COLO668 (cell line): ENCODE data around the gene NAXD.
"Not testable (repeated sequence)": the region's sequence is repeated elsewhere in the genome, so short reads cannot be mapped to it uniquely, and the experiment has no call there.

Experiments used
- DNase-seq: peaks from one replicate; lab custom pipeline; 2025; ENCODE audit not compliant: unreplicated experiment; lab: John Stamatoyannopoulos, UW

Gene NAXD

GRCh38 chr13:110593430-110594130 is 21.8 kb upstream of the NAXD start:
- DNase-seq, result peak; percentile 29

- no peak for DNase-seq
Observed at GRCh38 chr13:110597041-110597689, 18.2 kb upstream of the NAXD start.

- no peak for DNase-seq
Observed at GRCh38 chr13:110600261-110600819, 15.0 kb upstream of the NAXD start.

- no peak for DNase-seq
Observed at GRCh38 chr13:110600980-110601379, 14.4 kb upstream of the NAXD start.

GRCh38 chr13:110605132-110605531 is 10.2 kb upstream of the NAXD start:
- DNase-seq, result no peak

GRCh38 chr13:110606281-110606680 is 9.1 kb upstream of the NAXD start:
- not testable (repeated sequence) for DNase-seq

GRCh38 chr13:110607675-110608224 is 7.6 kb upstream of the NAXD start:
- no peak for DNase-seq

- DNase-seq, result no peak
Observed at GRCh38 chr13:110610955-110611595, 4.3 kb upstream of the NAXD start.

GRCh38 chr13:110615005-110615321 is 382 bp upstream of the NAXD start:
- no peak for DNase-seq

- peak; percentile 81 for DNase-seq
Observed at GRCh38 chr13:110616103-110617101, 1.1 kb downstream of the NAXD start.

GRCh38 chr13:110617321-110618072 is 2.2 kb downstream of the NAXD start:
- DNase-seq, result no peak

GRCh38 chr13:110618167-110618566 is 2.8 kb downstream of the NAXD start:
- DNase-seq, result no peak

GRCh38 chr13:110618780-110619179 is 3.4 kb downstream of the NAXD start:
- no peak for DNase-seq

GRCh38 chr13:110620596-110620995 is 5.3 kb downstream of the NAXD start:
- no peak for DNase-seq

GRCh38 chr13:110624766-110625756 is 9.7 kb downstream of the NAXD start:
- DNase-seq, result peak; percentile 88

GRCh38 chr13:110625771-110626321 is 10.5 kb downstream of the NAXD start:
- peak; percentile 91 for DNase-seq

- DNase-seq, result no peak
Observed at GRCh38 chr13:110626521-110626920, 11.2 kb downstream of the NAXD start.

- DNase-seq, result no peak
Observed at GRCh38 chr13:110627351-110627750, 12.0 kb downstream of the NAXD start.
